Hepatocyte (in vitro differentiated cells): ENCODE results near the gene DNAJC21. TPM values are rescaled to one million over a fixed set of nuclear protein-coding genes. Genes with fewer than 3 reads are reported as not detected.

ENCODE experiments used
- DNase-seq: peaks from one replicate; pipeline ENCODE4 v3.0.0-alpha.2; 2016; ENCODE audit warnings: low spot score
- H2AFZ ChIP-seq: fragments of 200-600 bp; sonication (generic); 2 replicates; pipeline ENCODE4 v1.6.0; 2016; ENCODE audit warnings: antibody characterized with exemption, mild to moderate bottlenecking
- H3K27ac ChIP-seq: fragments of 200-600 bp; sonication (generic); 2 replicates; pipeline ENCODE4 v1.5.1; 2016; ENCODE audit warnings: mild to moderate bottlenecking
- H3K27me3 ChIP-seq: fragments of 200-600 bp; sonication (generic); 2 replicates; pipeline ENCODE4 v1.6.1; 2016
- H3K36me3 ChIP-seq: fragments of 200-600 bp; sonication (generic); replicated peaks from 2 replicates; pipeline ENCODE4 v1.5.1; 2016; ENCODE audit warnings: low read depth; ENCODE audit not compliant: insufficient read depth
- H3K4me1 ChIP-seq: fragments of 200-600 bp; sonication (generic); 2 replicates; pipeline ENCODE4 v1.5.1; 2016; ENCODE audit warnings: mild to moderate bottlenecking, moderate library complexity; ENCODE audit not compliant: insufficient read depth
- H3K4me2 ChIP-seq: fragments of 200-600 bp; sonication (generic); 2 replicates; pipeline ENCODE4 v1.6.0; 2016
- H3K4me3 ChIP-seq: fragments of 200-600 bp; sonication (generic); 2 replicates; pipeline ENCODE4 v1.5.1; 2016; ENCODE audit warnings: mild to moderate bottlenecking
- H3K79me2 ChIP-seq: fragments of 200-600 bp; sonication (generic); 2 replicates; pipeline ENCODE4 v1.6.0; 2017; ENCODE audit warnings: mild to moderate bottlenecking
- H3K9me2 ChIP-seq: fragments of 200-600 bp; sonication (generic); replicated peaks from 2 replicates; pipeline ENCODE4 v1.6.0; 2017; ENCODE audit warnings: mild to moderate bottlenecking; ENCODE audit not compliant: insufficient read depth
- H3K9me3 ChIP-seq: fragments of 200-600 bp; sonication (generic); 2 replicates; pipeline ENCODE4 v1.5.1; 2016; ENCODE audit warnings: low read depth, mild to moderate bottlenecking
- H4K20me1 ChIP-seq: fragments of 200-600 bp; sonication (generic); 2 replicates; pipeline ENCODE4 v1.6.0; 2016; ENCODE audit warnings: mild to moderate bottlenecking; ENCODE audit not compliant: insufficient read depth, poor library complexity, severe bottlenecking
- EZH2 ChIP-seq: fragments of 200-600 bp; sonication (generic); IDR thresholded peaks from 2 replicates; pipeline ENCODE4 v1.6.1; 2016; ENCODE audit warnings: antibody characterized with exemption, mild to moderate bottlenecking, borderline replicate concordance
- EZH2phosphoT487 ChIP-seq: fragments of 200-600 bp; sonication (generic); IDR thresholded peaks from one replicate; pipeline ENCODE4 v1.6.1; 2018; ENCODE audit warnings: antibody characterized with exemption, mild to moderate bottlenecking, low read depth, moderate library complexity; ENCODE audit not compliant: unreplicated experiment, severe bottlenecking
- WGBS: methylation state at CpG from one replicate; pipeline ENCODE4 v1.1.6; 2016; ENCODE audit warnings: low lambda C conversion rate; ENCODE audit errors: missing lambda C conversion rate; 5-methylcytosine and 5-hydroxymethylcytosine counted together
- polyA plus RNA-seq: library from polyadenylated mRNA; unstranded; fragments of >200 nt; fragmentation: Nextera tagmentation; extraction: Ambion mirVana; gene quantifications from 2 replicates; pipeline ENCODE4 v1.2.1, GENCODE V29; 2016
- total RNA-seq: library from RNA; depleted of rRNA; stranded (reverse); fragments of >200 nt; gene quantifications from 2 replicates; pipeline ENCODE4 v1.2.3, GENCODE V29; 2014
- TF ChIP-seq, protein P1 (sequence below): fragments of 200-600 bp; sonication (generic); IDR thresholded peaks from 2 replicates; pipeline ENCODE4 v1.5.1; 2016; ENCODE audit warnings: antibody characterized with exemption, mild to moderate bottlenecking; ENCODE audit not compliant: poor library complexity

DNAJC21 gene
- total and polyA plus RNA-seq, 2 experiments from 2014 or later: 29.1 to 39.5 TPM

DNA sequence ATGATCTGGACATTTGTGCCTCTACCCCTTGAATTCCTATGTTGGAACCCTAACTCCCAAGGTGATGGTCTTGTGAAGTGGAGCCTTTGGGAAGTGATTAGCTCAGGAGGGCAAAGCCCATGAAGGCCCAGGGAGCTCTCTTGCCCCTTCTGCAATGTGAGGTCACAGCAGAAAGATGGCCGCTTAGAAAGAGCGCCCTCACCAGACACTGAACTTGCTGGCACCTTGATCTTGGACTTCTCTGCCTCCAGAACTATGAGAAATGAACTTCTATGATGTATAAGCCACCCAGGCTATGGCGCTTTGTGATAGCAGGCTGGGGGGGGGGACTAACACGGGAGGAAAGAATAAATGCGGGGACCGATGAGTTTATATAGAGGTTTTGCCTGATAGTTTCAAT lies 73.1 kb downstream of the DNAJC21 start:
- TF ChIP-seq, protein P1, sequence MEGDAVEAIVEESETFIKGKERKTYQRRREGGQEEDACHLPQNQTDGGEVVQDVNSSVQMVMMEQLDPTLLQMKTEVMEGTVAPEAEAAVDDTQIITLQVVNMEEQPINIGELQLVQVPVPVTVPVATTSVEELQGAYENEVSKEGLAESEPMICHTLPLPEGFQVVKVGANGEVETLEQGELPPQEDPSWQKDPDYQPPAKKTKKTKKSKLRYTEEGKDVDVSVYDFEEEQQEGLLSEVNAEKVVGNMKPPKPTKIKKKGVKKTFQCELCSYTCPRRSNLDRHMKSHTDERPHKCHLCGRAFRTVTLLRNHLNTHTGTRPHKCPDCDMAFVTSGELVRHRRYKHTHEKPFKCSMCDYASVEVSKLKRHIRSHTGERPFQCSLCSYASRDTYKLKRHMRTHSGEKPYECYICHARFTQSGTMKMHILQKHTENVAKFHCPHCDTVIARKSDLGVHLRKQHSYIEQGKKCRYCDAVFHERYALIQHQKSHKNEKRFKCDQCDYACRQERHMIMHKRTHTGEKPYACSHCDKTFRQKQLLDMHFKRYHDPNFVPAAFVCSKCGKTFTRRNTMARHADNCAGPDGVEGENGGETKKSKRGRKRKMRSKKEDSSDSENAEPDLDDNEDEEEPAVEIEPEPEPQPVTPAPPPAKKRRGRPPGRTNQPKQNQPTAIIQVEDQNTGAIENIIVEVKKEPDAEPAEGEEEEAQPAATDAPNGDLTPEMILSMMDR: no peak
- TF ChIP-seq EZH2 (no peak), EZH2phosphoT487 (no peak)
- no peaks in the 10 kb centered on the region for H3K9me2 ChIP-seq
- H4K20me1 ChIP-seq: no peaks in the 10 kb centered on the region
- no peak overlapping the region for H2AFZ ChIP-seq
- H3K27ac ChIP-seq: no peak overlapping the region
- no peaks in the 10 kb centered on the region for H3K4me1 ChIP-seq
- DNase-seq: no peak
- H3K9me3 ChIP-seq: no peaks in the 10 kb centered on the region
- no peaks in the 10 kb centered on the region for H3K79me2 ChIP-seq
- H3K27me3 ChIP-seq: no peaks in the 10 kb centered on the region
- H3K36me3 ChIP-seq: no peaks in the 10 kb centered on the region
- no peak overlapping the region for H3K4me3 ChIP-seq
- no peak overlapping the region for H3K4me2 ChIP-seq
- 98% methylated on average over 6 of the region's 6 CpGs for WGBS

DNA sequence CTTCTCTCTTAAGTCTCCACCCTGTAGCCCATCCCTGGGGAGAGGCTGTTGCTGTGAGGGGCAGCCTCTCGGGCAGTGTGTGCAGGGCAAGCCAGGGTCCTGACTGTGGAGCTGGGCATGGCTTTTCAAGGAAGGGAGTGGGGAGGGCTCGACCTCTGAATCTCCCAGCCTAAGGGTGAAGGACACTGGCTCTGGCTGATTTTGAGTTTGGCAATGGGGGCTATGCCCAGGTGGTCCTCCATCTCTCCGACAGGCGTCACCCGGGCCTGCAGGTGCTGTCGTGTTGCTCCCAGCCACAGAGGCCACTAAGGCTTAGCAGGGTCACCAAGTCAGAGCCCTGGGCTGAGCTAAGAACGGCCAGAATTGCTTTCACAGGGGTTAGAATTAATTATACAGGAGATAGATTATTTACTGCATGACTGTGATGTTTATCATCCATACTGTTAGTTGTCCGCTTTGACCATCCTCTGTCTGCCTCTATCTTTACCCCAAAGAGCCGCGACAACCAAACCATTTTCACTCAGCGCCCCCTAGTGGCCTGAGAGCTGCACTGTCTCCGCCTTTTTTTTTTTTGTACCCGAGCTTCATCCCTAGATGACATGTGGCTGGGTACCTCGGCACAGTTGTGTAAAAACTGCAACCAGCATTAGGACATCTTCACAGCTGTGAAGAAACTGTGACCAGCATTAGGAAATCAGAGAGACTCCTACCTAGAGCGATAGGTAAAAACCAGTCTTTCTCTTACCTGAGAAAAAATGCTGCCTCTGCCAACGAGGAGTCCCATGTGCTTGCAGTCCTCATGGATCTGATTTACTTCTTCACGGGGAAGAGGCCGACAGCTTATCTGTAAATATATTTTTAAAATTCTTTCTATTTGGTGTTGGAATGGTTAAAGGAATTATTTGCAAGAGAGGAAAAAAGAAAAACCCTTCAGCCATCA lies 73.9 kb downstream of the DNAJC21 start:
- Histone ChIP-seq H3K4me1 (no peaks in the 10 kb centered on the region), H3K9me3 (no peaks in the 10 kb centered on the region), H4K20me1 (no peaks in the 10 kb centered on the region), H2AFZ (no peak overlapping the region), H3K4me3 (no peak overlapping the region), H3K27ac (no peak overlapping the region), H3K4me2 (no peak overlapping the region), H3K9me2 (no peaks in the 10 kb centered on the region), H3K27me3 (no peaks in the 10 kb centered on the region), H3K36me3 (no peaks in the 10 kb centered on the region), H3K79me2 (no peaks in the 10 kb centered on the region)
- DNase-seq: peak; percentile 69
- TF ChIP-seq, protein P1: peak; percentile 81
- TF ChIP-seq EZH2phosphoT487 (no peak), EZH2 (no peak)
- 49% methylated on average over 18 of the region's 18 CpGs for WGBS

DNA sequence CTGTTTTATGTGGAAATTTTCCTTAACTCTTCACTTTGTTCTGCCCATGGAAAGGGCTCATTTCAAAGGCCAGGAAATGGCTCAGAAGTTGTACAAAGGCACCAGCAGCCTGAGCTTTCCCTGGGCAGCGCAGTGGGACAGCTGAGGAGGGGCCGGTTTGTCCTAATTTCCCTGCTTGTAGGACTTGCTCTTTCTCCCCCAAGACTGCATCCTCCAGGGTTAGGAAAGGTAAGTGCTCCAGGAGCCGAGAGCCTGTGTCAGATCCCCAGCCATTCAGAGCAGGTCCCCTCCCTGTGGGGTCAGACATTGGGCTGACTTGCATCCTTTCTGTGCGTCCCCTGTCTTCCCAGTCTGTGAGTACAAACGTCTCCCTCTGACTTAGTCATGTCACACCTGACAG lies 74.8 kb downstream of the DNAJC21 start:
- WGBS: 85% methylated on average over 5 of the region's 5 CpGs
- no peak overlapping the region for H3K4me3 ChIP-seq
- TF ChIP-seq EZH2phosphoT487 (no peak), EZH2 (no peak)
- TF ChIP-seq, protein P1: no peak

More for the DNA sequence above, 74.8 kb downstream of the DNAJC21 start:
- no peaks in the 10 kb centered on the region for H3K4me1 ChIP-seq
- no peaks in the 10 kb centered on the region for H4K20me1 ChIP-seq
- no peak overlapping the region for H3K4me2 ChIP-seq
- no peak overlapping the region for H3K27ac ChIP-seq
- no peaks in the 10 kb centered on the region for H3K36me3 ChIP-seq
- H3K27me3 ChIP-seq: no peaks in the 10 kb centered on the region
- H2AFZ ChIP-seq: no peak overlapping the region
- H3K79me2 ChIP-seq: no peaks in the 10 kb centered on the region
- DNase-seq: no peak
- H3K9me3 ChIP-seq: no peaks in the 10 kb centered on the region
- no peaks in the 10 kb centered on the region for H3K9me2 ChIP-seq
